HCT116 (cell line): ENCODE measurements around the gene PIP5KL1. TPM values are rescaled to one million over a fixed set of nuclear protein-coding genes. Genes with fewer than 3 reads are reported as not detected.

ENCODE experiments used
- ATAC-seq: fragments of 200-7000 bp; cut with Tn5 transposase; 2 replicates; pipeline ENCODE4 v1.9.1; 2020; ENCODE audit warnings: mild to moderate bottlenecking, moderate library complexity
- BruUV-seq: library from RNA; stranded (reverse); fragments of 400-500 nt; replicated peaks from 2 replicates; lab custom pipeline; 2021; lab: Mats Ljungman, UMichigan
- CTCF ChIA-PET: fragments of 300-600 bp; sonication (Branson Sonifier 250); formaldehyde crosslinking; loops from one replicate; lab custom pipeline; 2021; ENCODE audit warnings: antibody characterized with exemption; lab: Charles Lee
- POLR2A ChIA-PET: fragments of 300-600, 350-600 bp; sonication (Branson Sonifier 250); formaldehyde crosslinking; loops from one replicate; lab custom pipeline; 2021; ENCODE audit warnings: antibody characterized with exemption; lab: Charles Lee
- RAD21 ChIA-PET, 2 experiments: fragments of 300-600 bp; sonication (Branson Sonifier 250); formaldehyde crosslinking; loops; one replicate each; lab custom pipeline; 2023; ENCODE audit warnings: low total read pairs in 2 of 2; ENCODE audit not compliant: uncharacterized antibody in 2 of 2, unreplicated experiment in 2 of 2, low non-redundant PET in 1 of 2; lab: Charles Lee
- DNase-seq: peaks from one replicate; pipeline ENCODE4 v3.0.0-alpha.2; 2010; ENCODE audit warnings: low read depth, low spot score
- H2AFZ ChIP-seq: fragments of 200-600 bp; shearing (Covaris generic), sonication (generic); 2 replicates; pipeline ENCODE4 v1.6.1; 2017; ENCODE audit warnings: low read depth, mixed run types, mixed read lengths, antibody characterized with exemption, low read length; ENCODE audit not compliant: poor library complexity, severe bottlenecking
- H3K27ac ChIP-seq: 2 replicates; pipeline ENCODE4 v1.5.1; 2012; ENCODE audit warnings: low read depth, low read length
- H3K27me3 ChIP-seq: fragments of 200-600 bp; sonication (generic); 2 replicates; pipeline ENCODE4 v1.6.1; 2016; ENCODE audit warnings: mixed run types, low read length, mixed read lengths; ENCODE audit not compliant: insufficient read depth
- H3K36me3 ChIP-seq, 2 experiments: fragments of 200-500 bp in 1 of 2; fragments of 200-600 bp in 1 of 2; sonication (Bioruptor generic) in 1 of 2; sonication (generic) in 1 of 2; 2 replicates each; pipeline versions ENCODE4 v1.5.1 to v1.6.1; 2014 to 2016; ENCODE audit warnings: low read length in 2 of 2, inconsistent platforms in 1 of 2, mixed read lengths in 1 of 2, mixed run types in 1 of 2; ENCODE audit not compliant: insufficient read depth in 2 of 2, control insufficient read depth in 1 of 2
- H3K4me1 ChIP-seq, 2 experiments: fragments of 200-600 bp in 1 of 2; sonication (generic) in 1 of 2; 2 replicates each; pipeline versions ENCODE4 v1.5.1 to v1.6.1; 2012 to 2017; ENCODE audit warnings: low read length in 2 of 2, inconsistent platforms in 1 of 2, mild to moderate bottlenecking in 1 of 2, mixed read lengths in 1 of 2, mixed run types in 1 of 2, moderate library complexity in 1 of 2; ENCODE audit not compliant: insufficient read depth in 2 of 2, control insufficient read depth in 1 of 2
- H3K4me2 ChIP-seq: fragments of 200-600 bp; sonication (generic); 2 replicates; pipeline ENCODE4 v1.6.1; 2017; ENCODE audit warnings: mixed run types, low read length, mixed read lengths
- H3K4me3 ChIP-seq, 2 experiments: fragments of 200-600 bp in 1 of 2; sonication (generic) in 1 of 2; replicated peaks in 1 of 2; 2 replicates each; pipeline ENCODE4 v1.5.1; 2011 to 2016; ENCODE audit warnings: low read length in 2 of 2, control low read depth in 1 of 2, low read depth in 1 of 2, mild to moderate bottlenecking in 1 of 2, mixed read lengths in 1 of 2, mixed run types in 1 of 2
- H3K79me2 ChIP-seq: fragments of 200-600 bp; sonication (generic); 2 replicates; pipeline ENCODE4 v1.6.1; 2017; ENCODE audit warnings: mild to moderate bottlenecking, mixed run types, low read length, moderate library complexity, mixed read lengths; ENCODE audit not compliant: insufficient read depth
- H3K9ac ChIP-seq: fragments of 200-600 bp; sonication (generic); 2 replicates; pipeline ENCODE4 v1.6.1; 2016; ENCODE audit warnings: low read length, mixed read lengths
- H3K9me2 ChIP-seq: fragments of 200-600 bp; sonication (generic), shearing (Covaris generic); 2 replicates; pipeline ENCODE4 v1.6.1; 2017; ENCODE audit warnings: mixed run types, mild to moderate bottlenecking, moderate library complexity; ENCODE audit not compliant: insufficient read depth
- H3K9me3 ChIP-seq, 2 experiments: fragments of 200-500 bp in 1 of 2; fragments of 200-600 bp in 1 of 2; sonication (Bioruptor generic) in 1 of 2; sonication (generic) in 1 of 2; 2 replicates each; pipeline ENCODE4 v1.6.1; 2014 to 2017; ENCODE audit warnings: low read length in 2 of 2, mixed read lengths in 2 of 2, inconsistent platforms in 1 of 2, low read depth in 1 of 2, mild to moderate bottlenecking in 1 of 2, mixed run types in 1 of 2, moderate library complexity in 1 of 2; ENCODE audit not compliant: control insufficient read depth in 1 of 2, insufficient read depth in 1 of 2
- H4K20me1 ChIP-seq: fragments of 200-600 bp; sonication (generic), shearing (Covaris generic); 2 replicates; pipeline ENCODE4 v1.6.1; 2017; ENCODE audit warnings: mixed run types, mild to moderate bottlenecking, moderate library complexity; ENCODE audit not compliant: insufficient read depth
- CTCF ChIP-seq, 3 experiments: fragments of 200-600 bp in 1 of 3; sonication (generic) in 1 of 3; IDR thresholded peaks in 2 of 3; conservative IDR thresholded peaks in 1 of 3; 2 replicates each; pipeline ENCODE4 v1.5.1; 2012 to 2017; ENCODE audit warnings: low read depth in 2 of 3, low read length in 2 of 3, antibody characterized with exemption in 1 of 3, borderline replicate concordance in 1 of 3, control low read depth in 1 of 3, mild to moderate bottlenecking in 1 of 3, mixed read lengths in 1 of 3, mixed run types in 1 of 3, moderate library complexity in 1 of 3; ENCODE audit not compliant: insufficient read depth in 1 of 3
- EZH2phosphoT487 ChIP-seq: fragments of 200-600 bp; IDR thresholded peaks from 2 replicates; pipeline ENCODE4 v1.6.1; 2018; ENCODE audit warnings: antibody characterized with exemption, borderline replicate concordance
- MAX ChIP-seq: IDR thresholded peaks from 2 replicates; pipeline ENCODE4 v1.6.1; 2012
- POLR2A ChIP-seq: IDR thresholded peaks from 2 replicates; pipeline ENCODE4 v1.7.0; 2011; ENCODE audit warnings: borderline replicate concordance; ENCODE audit not compliant: insufficient read depth, insufficient read length; ENCODE audit errors: extremely low read depth
- POLR2AphosphoS5 ChIP-seq: IDR thresholded peaks from 2 replicates; pipeline ENCODE4 v1.6.1; 2011; ENCODE audit warnings: mild to moderate bottlenecking, low read depth, low read length, moderate library complexity
- RAD21 ChIP-seq: IDR thresholded peaks from 2 replicates; pipeline ENCODE4 v1.6.1; 2012; ENCODE audit warnings: low read depth, mild to moderate bottlenecking
- TCF7L2 ChIP-seq: IDR thresholded peaks from 2 replicates; pipeline ENCODE4 v1.7.0; 2011; ENCODE audit warnings: borderline replicate concordance, inconsistent platforms; ENCODE audit not compliant: insufficient read depth, insufficient read length; ENCODE audit errors: extremely low read depth
- YY1 ChIP-seq: IDR thresholded peaks from 2 replicates; pipeline ENCODE4 v1.6.1; 2011; ENCODE audit warnings: low read length, low read depth, moderate library complexity, mild to moderate bottlenecking; ENCODE audit not compliant: insufficient replicate concordance; ENCODE audit errors: extremely low read depth
- ZFX ChIP-seq: fragments of 450-650 bp; IDR thresholded peaks from 2 replicates; pipeline ENCODE4 v1.6.1; 2017
- intact Hi-C: fragments of 100-400 bp; cut with micrococcal nuclease; formaldehyde crosslinking; loops from 2 replicates; pipeline ENCODE4 v1.10.0; 2022
- total RNA-seq: library from RNA; stranded (reverse); gene quantifications from one replicate; pipeline ENCODE4 v1.2.1, GENCODE V29; 2021; ENCODE audit not compliant: unreplicated experiment

Gene PIP5KL1
- total RNA-seq, 1 experiment from 2014 or later: 37.6 TPM

- TF ChIP-seq POLR2AphosphoS5 (peak; percentile 82), MAX (no peak), EZH2phosphoT487 (no peak), TCF7L2 (no peak), RAD21 (no peak), YY1 (peak; percentile 49), POLR2A (peak; percentile 35), CTCF (IDR thresholded peaks at IDR 0.05 in 2 of 3, conservative IDR thresholded peaks at IDR 0.05 in 1 of 3; ENCODE audit: borderline replicate concordance in 1 of 3, insufficient read depth in 1 of 3, low read depth in 2 of 3, low read length in 2 of 3) (no peak), ZFX (peak; percentile 39; the same call in 1 of the 2 replicates)
- Histone ChIP-seq H4K20me1 (no peaks in the 10 kb centered on the region), H3K4me1 (peaks cover 20 to 46% of the 10 kb centered on the region in 2 experiments), H3K27me3 (no peaks in the 10 kb centered on the region), H2AFZ (no peak within 1 kb of the TSS), H3K9me2 (no peaks in the 10 kb centered on the region), H3K79me2 (peaks cover 37% of the 10 kb centered on the region), H3K4me3 (peak within 1 kb of the TSS; percentile 70 to 88), H3K9me3 (no peaks in the 10 kb centered on the region), H3K36me3 (peaks cover 0 to 9% of the 10 kb centered on the region in 2 experiments; a peak in 2 of 4 replicates), H3K4me2 (peak within 1 kb of the TSS; percentile 91), H3K27ac (peak within 1 kb of the TSS; percentile 49), H3K9ac (peak within 1 kb of the TSS; percentile 93)
- ChIA-PET POLR2A (no interaction called here), CTCF (interaction anchor here (0.9 kb wide), 1 partner anchor 180 kb away, joined by 3 read pairs; no protein-coding TSS in a partner anchor), RAD21 (no interaction called here)
- DNase-seq (peak; percentile 61), ATAC-seq (peak; percentile 92)
- TSS peak; percentile 77 for BruUV-seq
- intact Hi-C loops: no loop called here
Observed at GRCh38 chr9:127937388-127938297, 7.1 kb upstream of the PIP5KL1 start, which contains the start of gene DPM2. Gene DPM2, minus strand, starts transcription at chr9:127937854. Its CDS starts 34 bp downstream, at chr9:127937820.
